Measurements from ENCODE around the gene C17orf114.

Gene C17orf114

DNA sequence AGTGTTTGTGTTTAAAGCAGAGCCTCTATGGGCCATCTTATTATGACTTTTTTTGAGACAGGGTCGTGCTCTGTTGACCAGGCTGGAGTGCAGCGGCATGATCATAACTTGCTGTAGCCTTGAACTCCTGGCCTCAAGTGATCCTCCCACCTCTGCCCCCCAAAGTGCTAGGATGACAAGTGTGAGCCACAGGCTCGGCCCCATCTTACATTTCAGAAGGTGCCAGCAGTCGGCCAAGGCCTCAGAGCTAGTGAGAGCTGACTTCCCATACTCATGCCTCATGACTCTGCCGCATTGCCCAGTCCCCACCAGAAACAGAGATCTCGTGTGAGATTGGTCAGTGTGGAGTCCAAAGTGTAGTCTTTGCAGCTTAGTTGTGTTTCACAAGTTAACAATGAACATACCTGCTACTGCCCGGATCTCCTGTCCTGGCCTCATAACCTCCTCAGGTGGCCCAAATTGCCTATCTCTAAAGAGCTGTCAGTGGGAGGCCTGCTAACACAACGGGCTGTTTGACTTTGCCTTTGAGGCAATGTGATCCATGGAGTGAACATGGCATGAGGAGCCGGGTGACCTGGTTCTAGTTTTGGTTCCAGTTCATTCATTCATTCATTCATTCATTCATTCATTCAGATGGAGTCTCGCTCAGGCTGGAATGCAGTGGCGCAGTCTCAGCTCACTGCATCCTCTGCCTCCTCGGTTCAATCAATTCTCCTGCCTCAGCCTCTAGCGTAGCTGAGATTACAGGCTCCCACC lies 44.7 kb upstream of the C17orf114 start:
- Histone ChIP-seq H3K4me3 (ENCODE audit: low read depth in 2 of 2, low read length in 2 of 2) (no peak overlapping the region), H3K36me3 (ENCODE audit: control insufficient read depth, insufficient read depth, low read length) (no peaks in the 10 kb centered on the region), H3K27ac (ENCODE audit: low read length) (no peak overlapping the region), H3K4me1 (ENCODE audit: control insufficient read depth, insufficient read depth, low read length) (no peaks in the 10 kb centered on the region; the same call in 1 of the 2 replicates), H3K9me3 (ENCODE audit: control insufficient read depth, insufficient read depth, low read depth, low read length) (no peaks in the 10 kb centered on the region), H3K27me3 (ENCODE audit: control insufficient read depth, insufficient read depth, low read length) (no peaks in the 10 kb centered on the region)
- POLR2A ChIA-PET: no interaction called here
- in situ Hi-C loops (cut with HindIII; ENCODE audit: low pct_unique_long_range_greater_than_20kb, low sequenced_read_pairs): no loop called here
- intact Hi-C loops (cut with micrococcal nuclease; ENCODE audit: unreplicated experiment): no loop called here
- no TSS peak for BruUV-seq (replicated peaks)
- no peak for DNase-seq (ENCODE audit: low read depth, low spot score)
- TF ChIP-seq SIN3A (IDR thresholded peaks at IDR 0.05; ENCODE audit: borderline replicate concordance, insufficient read depth, low read depth, low read length) (no peak), TCF7L2 (IDR thresholded peaks at IDR 0.05; ENCODE audit: low read depth, low read length) (no peak), POLR2AphosphoS5 (IDR thresholded peaks at IDR 0.05; ENCODE audit: low read depth, low read length) (no peak)
- TF ChIP-seq, protein P1, sequence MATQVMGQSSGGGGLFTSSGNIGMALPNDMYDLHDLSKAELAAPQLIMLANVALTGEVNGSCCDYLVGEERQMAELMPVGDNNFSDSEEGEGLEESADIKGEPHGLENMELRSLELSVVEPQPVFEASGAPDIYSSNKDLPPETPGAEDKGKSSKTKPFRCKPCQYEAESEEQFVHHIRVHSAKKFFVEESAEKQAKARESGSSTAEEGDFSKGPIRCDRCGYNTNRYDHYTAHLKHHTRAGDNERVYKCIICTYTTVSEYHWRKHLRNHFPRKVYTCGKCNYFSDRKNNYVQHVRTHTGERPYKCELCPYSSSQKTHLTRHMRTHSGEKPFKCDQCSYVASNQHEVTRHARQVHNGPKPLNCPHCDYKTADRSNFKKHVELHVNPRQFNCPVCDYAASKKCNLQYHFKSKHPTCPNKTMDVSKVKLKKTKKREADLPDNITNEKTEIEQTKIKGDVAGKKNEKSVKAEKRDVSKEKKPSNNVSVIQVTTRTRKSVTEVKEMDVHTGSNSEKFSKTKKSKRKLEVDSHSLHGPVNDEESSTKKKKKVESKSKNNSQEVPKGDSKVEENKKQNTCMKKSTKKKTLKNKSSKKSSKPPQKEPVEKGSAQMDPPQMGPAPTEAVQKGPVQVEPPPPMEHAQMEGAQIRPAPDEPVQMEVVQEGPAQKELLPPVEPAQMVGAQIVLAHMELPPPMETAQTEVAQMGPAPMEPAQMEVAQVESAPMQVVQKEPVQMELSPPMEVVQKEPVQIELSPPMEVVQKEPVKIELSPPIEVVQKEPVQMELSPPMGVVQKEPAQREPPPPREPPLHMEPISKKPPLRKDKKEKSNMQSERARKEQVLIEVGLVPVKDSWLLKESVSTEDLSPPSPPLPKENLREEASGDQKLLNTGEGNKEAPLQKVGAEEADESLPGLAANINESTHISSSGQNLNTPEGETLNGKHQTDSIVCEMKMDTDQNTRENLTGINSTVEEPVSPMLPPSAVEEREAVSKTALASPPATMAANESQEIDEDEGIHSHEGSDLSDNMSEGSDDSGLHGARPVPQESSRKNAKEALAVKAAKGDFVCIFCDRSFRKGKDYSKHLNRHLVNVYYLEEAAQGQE (IDR thresholded peaks at IDR 0.05; ENCODE audit: insufficient read depth in 1 of 2, low read depth in 2 of 2, low read length in 1 of 2): no peak
- TF ChIP-seq, protein P2, sequence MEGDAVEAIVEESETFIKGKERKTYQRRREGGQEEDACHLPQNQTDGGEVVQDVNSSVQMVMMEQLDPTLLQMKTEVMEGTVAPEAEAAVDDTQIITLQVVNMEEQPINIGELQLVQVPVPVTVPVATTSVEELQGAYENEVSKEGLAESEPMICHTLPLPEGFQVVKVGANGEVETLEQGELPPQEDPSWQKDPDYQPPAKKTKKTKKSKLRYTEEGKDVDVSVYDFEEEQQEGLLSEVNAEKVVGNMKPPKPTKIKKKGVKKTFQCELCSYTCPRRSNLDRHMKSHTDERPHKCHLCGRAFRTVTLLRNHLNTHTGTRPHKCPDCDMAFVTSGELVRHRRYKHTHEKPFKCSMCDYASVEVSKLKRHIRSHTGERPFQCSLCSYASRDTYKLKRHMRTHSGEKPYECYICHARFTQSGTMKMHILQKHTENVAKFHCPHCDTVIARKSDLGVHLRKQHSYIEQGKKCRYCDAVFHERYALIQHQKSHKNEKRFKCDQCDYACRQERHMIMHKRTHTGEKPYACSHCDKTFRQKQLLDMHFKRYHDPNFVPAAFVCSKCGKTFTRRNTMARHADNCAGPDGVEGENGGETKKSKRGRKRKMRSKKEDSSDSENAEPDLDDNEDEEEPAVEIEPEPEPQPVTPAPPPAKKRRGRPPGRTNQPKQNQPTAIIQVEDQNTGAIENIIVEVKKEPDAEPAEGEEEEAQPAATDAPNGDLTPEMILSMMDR (IDR thresholded peaks at IDR 0.05): no peak
- CTCF ChIA-PET: no interaction called here
- ATAC-seq: no peak

DNA sequence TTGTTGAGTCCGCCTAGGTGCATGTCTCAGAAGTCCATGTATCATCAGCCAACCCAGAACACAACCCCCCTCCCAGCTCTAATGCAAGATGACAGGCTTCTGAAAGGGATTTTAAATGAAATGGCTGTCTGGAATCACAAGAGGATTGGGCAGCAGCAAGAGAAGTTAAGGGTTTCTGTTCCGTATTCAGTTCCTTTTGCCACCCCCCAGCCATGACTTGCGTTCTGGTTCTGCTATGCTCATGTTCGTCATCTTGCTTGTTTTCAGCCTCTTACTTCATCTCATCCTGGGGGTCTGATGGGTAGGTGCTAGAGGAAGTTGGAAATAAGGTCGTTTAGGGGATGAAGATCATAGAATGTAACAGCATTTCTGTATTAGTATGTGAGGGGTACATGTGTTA lies 43.0 kb upstream of the C17orf114 start:
- peaks cover 2% of the 10 kb centered on the region for H3K4me1 ChIP-seq (ENCODE audit: control insufficient read depth, insufficient read depth, low read length)
- TF ChIP-seq, protein P2 (IDR thresholded peaks at IDR 0.05): no peak
- ChIA-PET POLR2A (interaction anchor here (0.6 kb wide), 1 partner anchor 49 kb away, joined by 8 read pairs; the partner anchor contains the start of gene PSMB6), CTCF (no interaction called here)
- intact Hi-C loops (cut with micrococcal nuclease; ENCODE audit: unreplicated experiment) (no loop called here), in situ Hi-C loops (cut with HindIII; ENCODE audit: low pct_unique_long_range_greater_than_20kb, low sequenced_read_pairs) (no loop called here)
- H3K27ac ChIP-seq (ENCODE audit: low read length): no peak overlapping the region
- no peaks in the 10 kb centered on the region for H3K36me3 ChIP-seq (ENCODE audit: control insufficient read depth, insufficient read depth, low read length)
- DNase-seq (ENCODE audit: low read depth, low spot score) (no peak), ATAC-seq (no peak)
- no peaks in the 10 kb centered on the region for H3K9me3 ChIP-seq (ENCODE audit: control insufficient read depth, insufficient read depth, low read depth, low read length)
- no peaks in the 10 kb centered on the region for H3K27me3 ChIP-seq (ENCODE audit: control insufficient read depth, insufficient read depth, low read length)
- H3K4me3 ChIP-seq (ENCODE audit: low read depth in 2 of 2, low read length in 2 of 2): no peak overlapping the region
- BruUV-seq (replicated peaks): no TSS peak

All from Panc1 (cell line).